Bronchial smooth muscle cell (primary cell): ENCODE results near the gene PI4KB. TPM values are rescaled to one million over a fixed set of nuclear protein-coding genes. Genes with fewer than 3 reads are reported as not detected.

Experiments
- total RNA-seq: library from RNA; depleted of rRNA; stranded (reverse); fragments of >200 nt; gene quantifications from 2 replicates; pipeline ENCODE4 v1.2.1, GENCODE V29; 2014

PI4KB gene
- 35.5 and 52.5 TPM in 2 replicates for total RNA-seq

GRCh38 chr1:151327223-151327902 lies at the start of gene PI4KB:
Gene PI4KB (minus strand): TSS chr1:151327416. CDS start chr1:151316481, 10,935 bp downstream.

GRCh38 chr1:151372058-151372934 lies 45.1 kb upstream of the PI4KB start, which contains the start of gene SELENBP1:
Gene SELENBP1 (minus strand): TSS chr1:151372705. CDS start chr1:151372641, 64 bp downstream.

GRCh38 chr1:151346769-151347522 lies 19.7 kb upstream of the PI4KB start, which contains the start of gene RFX5:
Gene RFX5 (minus strand): TSS chr1:151347252. CDS start chr1:151346320, 932 bp downstream.

GRCh38 chr1:151281969-151282882 lies 45.0 kb downstream of the PI4KB start, which contains the start of gene ZNF687:
Gene ZNF687 (plus strand): TSS chr1:151282299. CDS start chr1:151286292, 3,993 bp downstream.

GRCh38 chr1:151254217-151255213 lies 72.7 kb downstream of the PI4KB start, which contains the start of gene PSMD4:
Gene PSMD4 (plus strand): TSS chr1:151254734. CDS start chr1:151254783, 49 bp downstream.

Other genes with a start within 250 kb of the PI4KB start
- 0.63 and 1.7 TPM in 2 replicates for gene SEMA6C, start 180.8 kb downstream of the PI4KB start, total RNA-seq
- not detected in 2 replicates for gene TNFAIP8L2, start 170.8 kb downstream of the PI4KB start, total RNA-seq
- 5.0 and 6.8 TPM in 2 replicates for gene LYSMD1, start 161.5 kb downstream of the PI4KB start, total RNA-seq
- gene SCNM1, start 161.3 kb downstream of the PI4KB start, total RNA-seq: 21.8 and 22.8 TPM in 2 replicates
- not detected in 2 replicates for gene TMOD4, start 151.4 kb downstream of the PI4KB start, total RNA-seq
- 42.6 and 51.0 TPM in 2 replicates for gene VPS72, start 137.2 kb downstream of the PI4KB start, total RNA-seq
- gene PIP5K1A, start 128.9 kb downstream of the PI4KB start, total RNA-seq: 38.6 and 46.5 TPM in 2 replicates
- 342 and 409 TPM in 2 replicates for gene PSMD4, start 72.7 kb downstream of the PI4KB start, total RNA-seq
- 7.3 and 9.0 TPM in 2 replicates for gene ZNF687, start 45.1 kb downstream of the PI4KB start, total RNA-seq
- 31.2 and 31.7 TPM in 2 replicates for gene RFX5, start 19.8 kb upstream of the PI4KB start, total RNA-seq
- gene SELENBP1, start 45.3 kb upstream of the PI4KB start, total RNA-seq: 111 and 123 TPM in 2 replicates
- gene PSMB4, start 72.2 kb upstream of the PI4KB start, total RNA-seq: 318 and 353 TPM in 2 replicates
- gene POGZ, start 132.1 kb upstream of the PI4KB start, total RNA-seq: 11.3 and 14.3 TPM in 2 replicates
- gene CGN, start 184.0 kb upstream of the PI4KB start, total RNA-seq: under 0.01 and 0.16 TPM in 2 replicates
- gene TUFT1, start 212.9 kb upstream of the PI4KB start, total RNA-seq: 1.5 and 5.2 TPM in 2 replicates